Activated T-helper 9 cell treated with anti-CD3 and anti-CD28 coated beads, Interleukin-2, amount 50 U/mL, for 16 hours (primary cell): ENCODE data around the gene TRPM4.
"Not testable (repeated sequence)": the region's sequence is repeated elsewhere in the genome, so short reads cannot be mapped to it uniquely, and the experiment has no call there.

ENCODE experiments used
- DNase-seq: peaks from one replicate; pipeline ENCODE4 v3.0.0-alpha.2; 2020; ENCODE audit warnings: low read depth

Gene TRPM4

GRCh38 chr19:49157445-49158224 is at the start of gene TRPM4:
TRPM4 (plus strand) TSS chr19:49157792; CDS start chr19:49157867, 75 bp downstream.
- peak; percentile 13 for DNase-seq

- no peak for DNase-seq
These were observed 48.5 kb upstream of the TRPM4 start for GRCh38 chr19:49109051-49109450.

- no peak for DNase-seq
These were observed 47.9 kb upstream of the TRPM4 start for GRCh38 chr19:49109569-49110233.

GRCh38 chr19:49110567-49110966 is 47.0 kb upstream of the TRPM4 start:
- DNase-seq: no peak

- no peak for DNase-seq
These were observed 46.2 kb upstream of the TRPM4 start for GRCh38 chr19:49111218-49111998.

GRCh38 chr19:49113762-49114629 is 43.6 kb upstream of the TRPM4 start, which contains the start of gene LIN7B:
LIN7B (plus strand) TSS chr19:49114370; CDS start chr19:49114405, 35 bp downstream.
- peak; percentile 65 for DNase-seq

- peak; percentile 21 for DNase-seq
These were observed 42.8 kb upstream of the TRPM4 start for GRCh38 chr19:49114630-49115363.

- DNase-seq: no peak
These were observed 41.0 kb upstream of the TRPM4 start for GRCh38 chr19:49116544-49116943.

GRCh38 chr19:49117677-49118564 is 39.7 kb upstream of the TRPM4 start:
- DNase-seq: no peak

- peak; percentile 93 for DNase-seq
These were observed 38.8 kb upstream of the TRPM4 start, which contains the start of gene C19orf73 for GRCh38 chr19:49118565-49119410. C19orf73 (minus strand) TSS chr19:49119143; CDS start chr19:49119022, 121 bp downstream.

- peak; percentile 8 for DNase-seq
These were observed 37.9 kb upstream of the TRPM4 start, which contains the start of gene PPFIA3 for GRCh38 chr19:49119411-49120324. PPFIA3 (plus strand) TSS chr19:49119544; CDS start chr19:49127874, 8,330 bp downstream.

GRCh38 chr19:49120325-49120683 is 37.3 kb upstream of the TRPM4 start:
- DNase-seq: no peak

- DNase-seq: no peak
These were observed 36.7 kb upstream of the TRPM4 start for GRCh38 chr19:49120868-49121267.

GRCh38 chr19:49121841-49122240 is 35.8 kb upstream of the TRPM4 start:
- DNase-seq: not testable (repeated sequence)

- DNase-seq: not testable (repeated sequence)
These were observed 34.3 kb upstream of the TRPM4 start for GRCh38 chr19:49123285-49123684.

GRCh38 chr19:49125025-49125731 is 32.4 kb upstream of the TRPM4 start:
- DNase-seq: no peak

GRCh38 chr19:49126575-49126974 is 31.0 kb upstream of the TRPM4 start:
- no peak for DNase-seq
